T-helper 9 cell (primary cell): ENCODE data around the gene CSF1R.
"Not testable (repeated sequence)": the region's sequence is repeated elsewhere in the genome, so short reads cannot be mapped to it uniquely, and the experiment has no call there.

ENCODE experiments used
- DNase-seq: peaks from one replicate; pipeline ENCODE4 v3.0.0-alpha.2; 2020

Gene CSF1R

DNA sequence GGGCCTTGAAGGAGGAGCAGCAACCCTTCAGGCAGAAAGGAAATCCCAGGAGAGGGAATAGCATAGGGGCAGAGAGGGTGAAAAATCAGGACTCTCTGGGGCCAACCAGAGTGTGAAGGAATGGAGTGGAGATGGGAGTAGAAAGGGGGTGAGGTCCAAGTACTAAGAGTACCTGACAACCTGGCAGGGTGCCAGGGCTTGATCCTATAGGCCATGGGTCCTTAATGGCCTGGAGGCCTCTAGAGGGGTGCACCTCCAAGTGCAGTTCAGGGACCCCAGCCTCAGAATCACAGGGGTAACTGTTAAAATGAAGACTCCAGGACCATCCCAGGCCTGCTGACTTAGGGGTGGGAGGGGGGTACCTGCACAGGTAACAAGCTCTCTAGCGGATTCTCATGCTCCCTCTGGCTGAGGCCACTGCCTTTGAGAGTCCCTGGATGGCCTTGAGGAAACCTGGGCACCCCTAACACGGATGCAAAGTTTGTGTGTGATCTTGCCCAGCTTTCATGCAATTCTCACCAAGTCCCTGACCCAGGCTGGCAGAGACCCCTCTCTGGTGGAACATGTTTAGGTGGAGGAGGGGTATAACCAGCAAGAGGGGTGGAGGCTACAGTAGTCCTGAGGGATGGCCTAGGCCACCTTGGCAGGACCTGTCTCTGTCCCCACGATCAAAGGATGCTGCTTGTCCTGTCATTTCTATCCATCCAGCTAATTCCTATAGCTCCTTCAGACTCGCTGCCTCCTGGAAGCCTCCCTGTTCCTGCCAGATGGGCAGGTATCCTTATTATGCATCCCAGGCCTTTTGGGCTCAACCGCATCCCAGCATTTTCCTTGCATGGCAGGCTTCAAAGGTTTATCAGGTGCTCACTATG is 17.6 kb upstream of the CSF1R start:
- DNase-seq, result no peak

DNA sequence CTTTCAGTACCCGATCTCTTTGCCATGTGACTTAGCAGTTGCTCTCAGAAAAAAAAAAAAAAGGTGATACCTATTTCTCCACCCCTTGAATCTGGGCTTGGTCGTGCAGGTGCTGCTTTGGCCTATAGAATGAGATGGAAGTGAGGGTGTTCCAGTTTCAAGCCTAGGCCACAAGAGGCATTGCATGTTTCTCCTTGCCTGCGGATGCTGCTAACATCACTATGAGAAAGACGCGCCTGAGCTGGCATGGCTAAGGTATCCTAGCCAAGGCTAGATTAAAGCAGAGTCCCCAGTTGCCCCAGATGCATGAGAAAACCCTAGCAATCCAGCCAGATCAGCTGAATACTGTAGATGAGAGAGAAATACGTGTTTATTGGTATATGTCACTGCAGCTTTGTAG is 14.7 kb upstream of the CSF1R start:
- DNase-seq, result no peak

DNA sequence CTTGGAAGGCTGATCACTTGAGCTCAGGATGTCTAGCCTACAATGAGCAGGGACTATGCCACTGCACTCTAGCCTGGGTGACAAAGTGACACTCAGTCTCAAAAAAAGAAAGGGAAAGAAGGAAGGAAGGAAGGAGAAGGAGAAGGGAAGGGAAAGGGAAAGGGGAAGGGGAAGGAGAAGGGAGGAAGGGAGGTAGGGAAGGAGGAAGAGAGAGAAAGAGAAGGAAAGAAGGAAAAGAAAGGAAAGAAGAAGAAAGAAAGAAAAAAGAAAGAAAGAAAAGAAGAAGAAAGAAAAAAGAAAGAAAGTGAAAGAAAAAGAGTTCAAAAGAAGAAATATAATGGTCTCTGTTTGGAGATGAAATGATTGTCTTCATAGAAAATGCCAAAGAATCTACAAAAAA is 10.8 kb upstream of the CSF1R start:
- DNase-seq, result no peak

DNA sequence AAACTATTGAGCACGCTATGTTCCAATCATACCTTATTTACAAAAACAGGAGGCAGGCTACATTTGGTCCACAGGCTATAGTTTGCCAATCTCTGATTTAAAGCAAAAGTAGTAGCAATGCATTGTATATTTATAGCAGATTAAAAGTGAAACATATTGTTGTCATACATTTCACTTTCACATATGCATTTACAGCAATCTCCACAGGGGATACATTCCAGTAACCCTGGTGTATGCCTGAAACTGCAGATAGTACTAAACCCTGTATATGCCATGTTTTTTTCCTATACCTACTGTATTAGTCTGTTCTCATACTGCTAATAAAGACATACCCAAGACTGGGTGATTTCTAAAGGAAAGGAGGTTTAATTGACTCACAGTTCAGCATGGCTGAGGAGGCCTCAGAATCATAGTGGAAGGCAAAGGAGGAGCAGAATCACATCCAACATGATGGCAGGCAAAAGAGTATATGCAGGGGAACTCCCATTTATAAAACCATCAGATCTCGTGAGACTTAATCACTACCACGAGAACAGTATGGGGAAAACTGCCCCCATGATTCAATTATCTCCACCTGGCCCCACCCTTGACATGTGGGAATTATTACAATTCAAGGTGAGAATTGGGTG is 5.9 kb upstream of the CSF1R start:
- no peak for DNase-seq

DNA sequence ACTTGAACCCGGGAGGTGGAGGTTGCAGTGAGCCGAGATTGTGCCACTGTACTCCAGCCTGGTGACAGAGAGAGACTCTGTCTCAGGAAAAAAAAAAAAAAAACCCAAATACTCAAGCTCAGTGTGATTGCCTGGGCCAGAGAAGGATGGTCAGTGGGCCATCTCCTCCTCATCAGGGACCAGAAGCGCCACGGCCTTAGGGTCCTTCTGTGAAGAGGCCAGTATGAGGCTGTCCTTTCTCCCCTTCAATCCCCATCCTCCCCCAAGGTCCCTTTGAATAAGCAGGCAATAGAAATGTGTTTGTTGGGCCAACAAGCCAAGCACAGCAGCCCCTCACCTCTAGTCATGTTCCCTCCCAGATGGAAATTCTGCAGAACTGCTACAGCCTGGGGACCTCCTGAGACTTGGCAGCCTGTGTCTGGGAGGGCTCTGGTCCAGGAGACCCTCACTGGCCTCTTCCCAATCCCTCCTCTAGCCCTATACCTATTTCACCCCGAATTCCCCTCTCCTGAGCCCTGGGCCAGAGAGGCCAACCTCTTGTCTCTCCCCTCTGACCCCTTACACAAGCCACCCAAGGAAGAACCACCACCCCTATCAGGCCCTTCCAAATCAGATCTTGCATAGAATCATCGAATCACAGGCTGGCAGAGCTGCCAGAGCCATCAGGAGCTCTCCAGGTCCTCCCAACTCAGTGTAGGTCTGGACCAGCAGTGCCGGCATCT is 1.0 kb downstream of the CSF1R start:
- DNase-seq, result no peak

DNA sequence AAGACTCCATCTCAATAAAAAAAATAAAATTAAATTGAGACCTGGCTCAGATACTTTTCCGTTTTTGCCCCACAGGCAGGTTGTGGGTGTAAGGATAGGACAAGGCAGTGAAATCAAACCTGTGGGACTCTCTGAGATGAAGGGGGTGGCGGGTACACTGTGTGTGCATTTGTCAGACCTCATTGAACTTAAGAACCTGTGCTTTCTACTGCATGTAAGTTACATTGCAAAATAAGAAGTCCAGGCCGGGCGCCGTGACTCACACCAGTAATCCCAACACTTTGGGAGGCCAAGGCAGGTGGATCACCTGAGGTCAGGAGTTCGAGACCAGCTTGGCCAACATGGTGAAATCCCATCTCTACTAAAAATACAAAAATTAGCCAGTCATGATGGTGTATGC is 1.6 kb downstream of the CSF1R start:
- not testable (repeated sequence) for DNase-seq

DNA sequence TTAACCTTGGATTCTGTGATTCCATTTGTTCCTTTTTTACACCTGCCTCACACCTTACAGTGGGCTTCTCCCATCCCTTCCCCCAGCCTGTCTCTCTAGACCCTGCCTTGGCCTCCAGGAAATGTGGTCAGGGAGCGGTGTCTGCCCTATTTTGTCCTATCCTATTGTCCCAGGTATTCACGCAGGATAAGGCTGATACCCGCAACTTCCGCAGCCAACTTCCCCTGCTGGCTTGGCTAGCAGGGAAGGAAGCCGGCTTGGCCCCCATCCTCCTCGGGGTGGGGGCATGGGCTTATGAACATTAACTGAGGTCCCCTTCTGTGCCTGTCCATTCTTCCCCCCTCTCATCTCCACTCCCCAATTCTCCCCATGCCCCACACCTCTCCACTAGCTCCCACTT is 3.5 kb downstream of the CSF1R start:
- DNase-seq, result no peak

DNA sequence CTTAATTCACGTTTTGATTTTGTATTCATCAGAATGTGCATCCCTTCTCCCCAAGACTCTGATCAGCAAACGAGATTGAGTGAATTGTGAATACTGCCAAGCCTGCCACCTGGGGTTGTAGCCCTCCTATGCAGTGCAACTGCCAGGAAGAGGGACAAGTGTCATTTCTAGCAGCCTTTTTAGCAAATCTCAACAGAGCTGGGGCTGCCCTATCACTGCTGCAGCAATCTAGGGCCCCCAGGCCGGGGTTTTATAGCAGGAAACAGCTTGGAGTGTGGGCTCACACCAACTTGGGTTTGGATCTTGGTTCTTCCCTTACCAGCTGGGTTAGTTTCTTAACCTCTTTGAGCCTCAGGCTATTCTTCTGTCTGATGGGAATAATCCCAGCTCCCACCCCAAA is 4.0 kb downstream of the CSF1R start:
- DNase-seq, result no peak

DNA sequence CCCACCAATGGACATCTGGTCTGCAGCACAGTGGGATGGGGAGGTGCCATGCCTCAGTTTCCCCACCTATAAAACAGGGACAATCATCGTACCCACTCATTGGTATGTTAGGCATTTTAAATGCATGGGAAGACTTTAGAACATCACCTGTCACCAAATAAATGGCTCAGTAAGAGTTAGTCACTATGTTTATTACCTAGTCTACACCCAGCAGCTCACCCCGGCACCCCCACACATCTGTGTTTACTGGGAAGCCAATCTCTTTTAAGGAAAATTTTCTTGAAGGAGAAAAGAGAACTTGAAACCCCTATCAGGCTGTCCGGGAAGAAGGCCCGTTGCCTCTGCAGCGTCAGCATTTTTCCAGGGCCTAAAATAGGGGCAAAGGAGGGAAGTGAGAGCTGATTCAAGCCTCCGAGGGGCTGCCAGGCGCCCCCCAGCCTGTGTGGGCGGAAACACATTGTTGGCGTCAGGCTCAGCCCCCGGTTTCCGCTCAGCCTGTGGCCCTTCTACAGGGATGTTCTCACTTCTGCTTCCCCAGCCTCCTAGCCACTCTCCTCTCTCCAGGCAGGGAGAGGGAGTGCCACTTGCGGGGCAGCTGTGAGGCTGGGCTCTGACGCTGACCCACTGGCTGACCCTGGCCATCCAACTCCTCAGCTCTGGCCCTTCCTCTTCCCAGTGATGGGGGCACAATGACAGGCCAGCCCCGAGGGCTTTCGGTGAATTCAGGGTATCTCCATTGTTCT is 4.6 kb downstream of the CSF1R start:
- DNase-seq, result no peak

DNA sequence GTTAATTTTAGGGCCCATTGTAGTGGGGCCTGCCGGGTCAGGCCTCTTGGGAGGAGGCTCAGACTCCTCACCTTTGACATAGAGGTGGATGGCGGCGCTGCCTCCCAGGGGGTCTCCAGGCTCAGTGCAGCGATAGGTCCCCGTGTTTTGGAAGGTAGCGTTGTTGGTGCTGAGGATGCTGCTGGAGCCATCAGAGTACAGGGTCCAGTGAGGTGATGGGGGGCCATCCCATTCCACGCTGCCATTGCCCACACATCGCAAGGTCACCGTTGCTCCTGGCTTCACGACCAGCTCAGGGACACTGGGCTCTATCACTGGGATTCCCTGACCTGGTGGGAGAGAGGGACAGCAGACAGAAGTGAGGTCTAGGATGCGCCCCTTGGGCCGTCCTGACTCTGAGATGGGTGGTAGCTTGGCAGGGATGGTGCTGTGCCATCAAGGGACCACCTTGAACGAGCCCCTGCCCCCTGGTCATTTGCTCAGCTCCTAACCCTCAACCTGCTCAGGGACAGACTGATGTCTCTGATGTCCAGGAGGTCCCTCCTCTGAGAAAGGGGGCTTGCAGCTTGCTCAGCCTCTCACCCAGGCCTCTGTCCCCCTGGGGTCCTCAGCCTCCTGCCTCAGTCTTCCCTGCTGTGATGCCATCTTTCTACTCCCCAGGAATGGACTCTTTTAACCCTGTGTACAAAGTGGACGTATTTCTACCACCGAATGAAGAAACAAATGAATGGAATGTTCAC is 5.5 kb downstream of the CSF1R start:
- no peak for DNase-seq

DNA sequence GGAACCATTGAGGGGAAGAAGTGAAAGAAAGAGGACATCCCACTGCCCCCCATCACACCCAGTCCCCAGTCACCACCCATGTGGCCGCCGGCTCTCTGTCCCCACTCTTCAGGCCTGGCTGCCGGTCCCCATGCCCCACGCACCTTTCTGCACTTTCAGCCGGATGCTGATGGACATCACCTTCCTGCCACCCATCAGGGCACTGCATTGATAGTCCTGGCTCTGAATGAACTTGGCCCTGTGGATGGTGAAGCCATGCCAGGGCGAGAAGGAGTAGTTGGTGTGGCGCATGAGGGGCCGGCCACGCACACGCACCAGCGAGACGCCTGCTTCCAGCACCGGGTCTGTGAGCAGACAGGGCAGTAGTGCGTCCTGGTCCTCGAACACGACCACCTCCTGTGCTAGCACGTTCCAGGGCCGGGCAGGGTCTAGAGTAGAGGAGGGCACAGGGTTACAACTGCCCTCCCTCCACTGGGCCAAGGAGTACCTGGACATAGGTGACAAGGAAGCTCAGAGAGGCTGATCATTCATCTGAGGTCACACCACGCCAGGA is 6.4 kb downstream of the CSF1R start:
- no peak for DNase-seq

DNA sequence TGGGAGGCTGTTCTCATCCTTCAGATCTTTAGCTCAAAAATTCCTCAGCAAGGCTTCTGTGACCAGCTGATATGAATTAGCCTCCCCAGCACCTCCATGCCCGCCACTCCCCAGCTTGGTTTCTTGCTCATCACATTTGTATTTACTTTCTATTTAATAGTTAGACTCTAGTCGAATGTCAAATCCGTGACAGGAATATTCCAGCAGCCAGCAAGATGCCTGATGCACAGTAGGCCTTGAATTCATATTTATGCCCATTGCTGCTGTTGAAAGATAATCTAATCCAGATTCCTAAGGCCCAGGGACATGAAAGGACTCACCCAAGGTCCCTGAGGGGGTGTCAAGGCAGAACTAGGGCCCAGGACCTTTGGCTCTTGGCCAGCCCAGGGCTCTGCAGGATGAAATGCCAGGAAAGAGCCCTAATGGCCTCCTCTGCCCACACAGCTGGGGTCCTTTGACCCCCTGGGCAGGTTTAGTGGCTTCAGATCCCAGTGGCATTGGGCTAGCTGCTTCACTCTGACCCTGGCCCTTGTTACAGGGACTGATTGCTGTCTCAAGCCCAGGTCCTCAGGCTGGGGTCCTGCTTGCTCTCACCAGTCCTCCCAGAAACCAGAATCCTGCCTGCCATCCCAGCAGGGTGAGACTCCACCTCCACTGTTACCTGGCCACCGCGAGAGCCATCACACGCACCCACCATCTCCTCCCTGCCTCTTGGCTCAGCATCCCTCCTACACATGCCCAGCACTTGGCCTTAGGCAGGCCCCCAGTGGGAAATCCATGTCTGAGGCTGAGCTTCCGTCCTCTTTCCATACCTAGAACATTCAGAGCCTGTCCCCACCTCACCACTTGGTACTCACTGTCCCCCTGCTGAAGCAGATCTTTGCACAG is 7.3 kb downstream of the CSF1R start:
- DNase-seq, result no peak

DNA sequence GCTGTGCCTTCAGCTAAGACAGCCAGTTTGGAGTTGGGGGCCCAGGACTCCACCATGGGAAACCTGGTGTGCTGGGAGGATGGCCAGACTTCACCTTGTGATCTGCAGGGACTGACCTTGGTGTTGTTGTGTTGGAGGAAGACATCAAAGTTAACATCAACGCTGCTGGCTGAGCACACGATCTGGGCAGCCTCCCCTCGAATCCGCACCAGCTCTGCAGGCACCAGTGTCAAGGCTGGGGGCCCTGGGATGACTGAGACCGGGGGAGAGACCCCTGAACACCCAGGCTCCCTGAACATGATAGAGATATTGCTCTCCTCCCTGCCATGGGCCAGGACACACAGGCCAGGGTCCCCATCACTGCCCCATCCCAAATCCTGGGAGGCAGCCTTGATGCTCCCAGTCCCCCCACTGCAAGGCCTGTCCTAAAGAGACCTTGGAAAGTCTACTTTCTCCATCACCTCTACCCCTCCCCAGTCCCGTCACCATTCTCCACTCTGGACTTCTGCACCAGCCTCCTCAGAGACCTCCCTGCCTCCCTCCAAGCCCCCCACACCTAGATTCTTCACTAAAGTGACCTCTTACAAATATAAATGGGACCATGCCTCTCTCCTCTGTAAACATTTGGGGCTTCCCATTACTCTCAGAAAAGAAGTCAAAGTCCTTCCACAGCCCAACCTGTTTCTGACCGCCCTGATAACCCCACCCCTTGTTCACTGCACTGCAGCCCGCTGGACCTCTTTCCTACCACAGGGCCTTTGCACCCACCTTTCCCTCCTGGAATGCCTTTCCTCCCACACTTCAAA is 8.2 kb downstream of the CSF1R start:
- no peak for DNase-seq

DNA sequence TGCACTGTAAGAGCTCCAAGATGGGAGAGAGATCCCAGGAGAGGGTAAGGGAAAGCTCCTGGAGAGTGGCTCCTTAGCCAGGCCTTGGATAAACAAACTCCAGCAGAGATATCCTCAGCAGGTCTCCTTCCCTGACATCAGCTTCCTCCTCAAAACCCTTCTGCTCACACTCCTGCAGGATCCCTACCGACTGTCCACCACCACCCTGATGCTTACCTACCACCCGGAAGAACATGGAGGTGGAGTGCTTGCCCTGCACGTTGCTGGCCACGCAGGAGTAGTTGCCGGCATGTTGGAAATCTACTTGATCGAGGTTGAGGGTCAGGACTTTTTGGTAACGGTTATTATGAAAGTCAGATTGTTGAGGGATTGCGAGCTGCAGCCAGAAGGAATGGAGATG is 9.3 kb downstream of the CSF1R start:
- no peak for DNase-seq

DNA sequence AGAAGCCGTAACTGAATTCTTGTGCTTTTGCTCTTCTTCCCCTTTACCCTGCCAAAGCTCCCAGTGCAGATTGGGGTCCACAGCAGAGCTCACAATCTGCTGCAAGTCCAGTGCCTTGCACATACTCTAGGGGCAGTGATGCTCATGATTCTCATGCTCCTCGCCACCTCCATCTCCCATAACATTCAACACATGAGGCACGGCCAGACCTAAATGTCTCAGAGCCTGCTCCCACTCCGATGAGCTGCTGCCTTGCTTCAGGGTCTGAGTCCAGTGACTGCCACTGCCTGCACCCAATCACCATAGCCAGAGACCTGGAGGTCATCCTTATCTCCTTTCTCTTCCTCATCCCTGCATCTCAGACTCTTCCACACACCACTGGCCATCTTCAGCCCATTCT is 10.5 kb downstream of the CSF1R start:
- no peak for DNase-seq

DNA sequence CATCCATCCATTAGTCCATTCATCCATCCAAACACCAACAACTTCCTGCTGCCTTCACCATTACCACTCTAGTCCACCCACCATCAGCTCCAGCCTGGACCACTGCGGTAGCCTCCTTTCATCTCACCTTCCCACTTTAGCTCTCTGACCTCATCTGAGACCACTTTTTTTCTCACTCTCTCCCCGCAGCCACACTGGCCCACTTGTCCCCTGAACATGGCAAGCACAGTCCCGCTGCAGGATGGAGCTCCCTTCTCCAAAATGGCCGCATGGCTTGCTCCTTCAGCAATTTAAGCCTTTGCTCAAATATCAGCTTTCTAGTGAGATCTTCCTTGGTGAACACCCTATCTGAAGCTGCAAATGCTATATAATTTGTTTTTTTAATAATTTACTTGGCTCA is 11.1 kb downstream of the CSF1R start:
- no peak for DNase-seq

DNA sequence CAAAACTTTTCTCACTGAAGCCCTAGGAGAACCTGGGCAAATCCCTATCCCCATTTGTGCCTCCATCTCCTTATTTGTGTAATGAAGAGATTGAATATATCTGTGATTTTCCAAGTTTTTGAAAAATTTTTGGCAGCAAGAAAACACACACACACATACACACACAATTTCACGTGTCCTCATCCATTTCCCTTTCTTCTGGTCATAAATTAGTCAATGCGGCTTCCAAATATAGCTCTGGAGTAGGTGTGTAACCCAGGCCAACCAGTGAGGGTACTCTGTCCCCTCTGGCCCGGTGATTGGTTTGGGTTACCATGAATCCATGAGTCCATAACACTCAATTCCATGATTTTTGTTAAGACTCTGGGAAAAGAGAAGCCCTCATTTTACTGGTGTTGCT is 12.7 kb downstream of the CSF1R start:
- no peak for DNase-seq

DNA sequence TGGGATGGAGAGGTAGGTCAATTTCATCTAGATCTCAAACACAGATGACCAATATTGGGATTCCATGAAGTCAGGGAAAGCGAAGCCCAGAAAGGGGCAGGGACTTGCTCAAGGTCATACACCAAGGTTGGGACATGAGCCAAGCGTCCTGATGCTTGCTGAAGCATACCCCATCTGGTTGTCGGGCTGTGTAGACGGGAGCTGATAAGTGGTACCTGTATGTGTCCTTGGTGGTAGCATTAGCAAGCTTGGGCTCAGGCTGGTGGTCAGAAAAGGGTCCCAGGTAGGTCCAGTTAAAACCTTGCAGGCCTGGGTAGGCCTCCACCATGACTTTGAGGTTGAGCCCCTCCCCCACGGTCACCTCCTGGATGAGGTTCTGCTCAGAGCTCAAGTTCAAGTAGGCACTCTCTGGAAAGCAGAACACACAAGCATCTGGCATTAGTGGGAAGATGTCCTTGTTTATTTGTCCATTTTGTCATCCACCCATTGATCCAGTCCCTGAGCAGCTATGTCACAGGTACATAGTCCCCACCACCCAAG is 13.2 kb downstream of the CSF1R start:
- DNase-seq, result no peak

DNA sequence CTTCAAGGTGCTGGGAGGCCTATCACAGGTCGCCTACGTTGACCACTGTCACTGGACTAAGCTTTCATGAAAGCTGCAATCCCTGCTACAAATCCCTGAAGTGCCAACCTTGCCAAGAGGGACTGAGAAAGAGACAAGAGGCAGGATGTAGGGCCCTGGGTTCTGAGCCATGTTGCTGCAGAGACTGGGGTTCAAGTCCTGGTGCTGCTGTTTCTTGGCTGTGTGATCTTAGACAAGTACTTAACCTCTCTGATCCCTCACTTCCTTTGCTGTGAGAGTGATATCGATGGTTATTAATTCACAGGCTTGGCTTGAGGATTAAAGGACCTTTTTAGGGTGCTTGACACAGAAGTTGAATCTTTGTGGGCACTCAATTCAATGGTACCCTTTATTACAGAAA is 15.5 kb downstream of the CSF1R start:
- DNase-seq, result no peak
